GM19099 (cell line): Measurements from ENCODE around the gene PALLD.

Experiments
- POLR2A ChIP-seq: IDR thresholded peaks from 3 replicates; pipeline ENCODE4 v1.6.1; 2011; ENCODE audit warnings: low read depth; ENCODE audit not compliant: insufficient read length; ENCODE audit errors: extremely low read depth

PALLD gene

GRCh38 chr4:168712316-168712890 is 215.6 kb downstream of the PALLD start:
- TF ChIP-seq POLR2A = no peak

- no peak for TF ChIP-seq POLR2A
Observed at GRCh38 chr4:168713253-168713652, 216.4 kb downstream of the PALLD start.

GRCh38 chr4:168715896-168716295 is 219.0 kb downstream of the PALLD start:
- TF ChIP-seq POLR2A = no peak

GRCh38 chr4:168716406-168717129 is 219.7 kb downstream of the PALLD start:
- no peak for TF ChIP-seq POLR2A

GRCh38 chr4:168717847-168718246 is 221.0 kb downstream of the PALLD start:
- TF ChIP-seq POLR2A = no peak

GRCh38 chr4:168719725-168720124 is 222.9 kb downstream of the PALLD start:
- no peak for TF ChIP-seq POLR2A

GRCh38 chr4:168720396-168720900 is 223.6 kb downstream of the PALLD start:
- TF ChIP-seq POLR2A = no peak

GRCh38 chr4:168722391-168722790 is 225.5 kb downstream of the PALLD start:
- no peak for TF ChIP-seq POLR2A

- no peak for TF ChIP-seq POLR2A
Observed at GRCh38 chr4:168723020-168723419, 226.2 kb downstream of the PALLD start.

GRCh38 chr4:168723569-168723968 is 226.7 kb downstream of the PALLD start:
- TF ChIP-seq POLR2A = no peak

GRCh38 chr4:168724243-168724642 is 227.4 kb downstream of the PALLD start:
- TF ChIP-seq POLR2A = no peak

GRCh38 chr4:168724686-168725411 is 228.0 kb downstream of the PALLD start:
- TF ChIP-seq POLR2A = no peak

- no peak for TF ChIP-seq POLR2A
Observed at GRCh38 chr4:168725930-168726329, 229.1 kb downstream of the PALLD start.

- no peak for TF ChIP-seq POLR2A
Observed at GRCh38 chr4:168731006-168731636, 234.3 kb downstream of the PALLD start.

- TF ChIP-seq POLR2A = no peak
Observed at GRCh38 chr4:168731706-168732414, 235.0 kb downstream of the PALLD start.
